Stimulated activated CD8-positive, alpha-beta memory T cell treated with anti-CD3 and anti-CD28 coated beads, Interleukin-12 subunit alpha, Interleukin-12 subunit beta, amount 100 ng/mL, for 4 hours (primary cell): ENCODE results near the gene BAZ2A.
A peak's percentile ranks its signal among the peaks of the same experiment; 100 is the strongest.
"Not testable (repeated sequence)": the region's sequence is repeated elsewhere in the genome, so short reads cannot be mapped to it uniquely, and the experiment has no call there.

Source experiments
- DNase-seq: peaks from one replicate; pipeline ENCODE4 v3.0.0-alpha.2; 2020; ENCODE audit warnings: low read depth

The BAZ2A gene

DNA sequence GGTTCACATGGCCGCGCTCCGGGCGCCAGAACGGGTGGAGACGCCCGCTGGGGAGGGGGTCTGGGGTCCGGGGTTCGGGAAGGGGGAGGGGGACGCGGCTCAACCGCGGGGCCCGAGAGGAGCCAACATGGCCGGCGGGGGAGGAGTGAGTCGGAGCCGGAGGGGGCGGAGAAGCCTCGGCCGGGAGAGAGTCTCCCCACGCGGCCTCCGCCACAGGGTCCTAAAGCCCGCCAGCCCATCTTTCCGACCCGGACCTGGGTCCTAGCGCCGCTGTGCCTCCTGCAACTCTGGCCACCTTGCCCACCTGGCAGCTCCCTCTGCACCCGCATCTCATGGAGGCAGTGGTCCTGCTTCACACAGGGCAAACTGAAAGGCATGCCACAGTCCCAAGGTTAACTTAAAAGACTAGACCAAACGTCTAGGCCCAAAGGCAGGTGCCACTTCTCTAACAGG, at the start of gene BAZ2A:
TSS of gene BAZ2A (minus strand) at position 147 of the 453 bp plus-strand sequence. CDS start 12,796 bp downstream, outside the sequence.
- DNase-seq, result peak; percentile 76

DNA sequence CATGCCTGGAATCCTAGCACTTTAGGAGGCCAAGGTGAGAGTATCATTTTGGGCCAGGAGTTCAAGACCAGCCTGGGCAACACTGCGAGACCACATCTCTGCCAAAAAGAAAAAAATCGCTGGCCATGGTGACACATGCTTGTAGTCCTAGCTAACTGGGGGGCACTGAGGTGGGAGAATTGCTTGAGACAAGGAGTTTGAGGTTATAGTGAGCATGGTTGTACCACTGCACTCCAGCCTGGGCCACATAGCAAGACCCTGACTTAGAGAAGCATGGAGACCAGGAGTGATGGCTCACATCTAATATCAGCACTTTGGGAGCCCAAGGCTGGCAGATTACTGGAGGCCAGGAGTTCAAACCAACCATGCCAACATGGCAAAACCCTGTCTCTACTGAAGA, 48.7 kb upstream of the BAZ2A start:
- DNase-seq, result no peak

DNA sequence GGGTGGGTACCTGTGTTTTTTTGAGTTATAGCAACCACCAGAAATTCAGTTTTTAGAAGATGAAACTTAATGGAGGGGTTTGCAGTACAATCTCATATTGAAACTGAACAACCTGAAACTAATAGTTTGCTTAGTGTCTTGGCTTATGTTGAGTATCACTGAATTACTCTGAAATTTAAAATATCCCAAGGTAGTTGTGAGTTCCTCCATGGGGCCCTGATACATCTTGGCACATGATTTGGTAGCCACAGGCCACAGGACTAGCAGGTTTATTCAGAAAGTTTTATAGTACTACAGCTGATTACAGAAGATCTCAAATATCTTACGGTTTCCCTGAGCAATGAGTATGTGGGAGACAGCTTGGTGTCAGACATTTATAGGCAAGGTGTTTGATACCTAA, 47.6 kb upstream of the BAZ2A start:
- DNase-seq, result no peak

DNA sequence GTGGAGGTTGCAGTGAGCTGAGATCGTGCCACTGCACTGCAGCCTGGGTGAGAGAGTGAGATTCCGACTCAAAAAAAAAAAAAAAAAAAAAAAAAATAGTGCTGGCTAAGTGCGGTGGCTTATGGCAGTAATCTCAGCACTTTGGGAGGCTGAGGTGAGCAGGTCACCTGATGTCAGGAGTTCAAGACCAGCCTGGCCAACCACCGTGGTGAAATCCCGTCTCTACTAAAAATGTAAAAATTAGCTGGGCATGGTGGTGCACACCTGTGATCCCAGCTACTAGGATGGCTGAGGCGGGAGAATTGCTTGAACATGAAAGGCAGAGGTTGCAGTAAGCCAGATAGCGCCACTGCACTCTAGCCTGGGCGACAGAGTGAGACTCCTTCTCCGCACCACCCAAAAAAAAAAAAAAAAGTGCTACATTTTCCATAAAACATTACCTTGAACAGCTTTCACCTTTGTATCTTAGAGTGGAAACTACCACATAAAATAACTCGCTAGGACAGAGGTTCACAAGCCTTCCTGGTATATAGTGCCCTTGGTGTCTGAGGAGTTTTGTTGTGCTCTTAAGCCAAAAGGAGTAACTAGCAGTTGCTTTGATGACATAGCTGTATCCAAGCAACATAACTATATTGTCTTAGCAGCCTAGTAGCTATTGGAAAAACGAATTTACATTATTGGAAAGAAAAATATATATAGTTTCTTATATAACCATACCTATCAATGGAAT, 46.9 kb upstream of the BAZ2A start:
- no peak for DNase-seq

DNA sequence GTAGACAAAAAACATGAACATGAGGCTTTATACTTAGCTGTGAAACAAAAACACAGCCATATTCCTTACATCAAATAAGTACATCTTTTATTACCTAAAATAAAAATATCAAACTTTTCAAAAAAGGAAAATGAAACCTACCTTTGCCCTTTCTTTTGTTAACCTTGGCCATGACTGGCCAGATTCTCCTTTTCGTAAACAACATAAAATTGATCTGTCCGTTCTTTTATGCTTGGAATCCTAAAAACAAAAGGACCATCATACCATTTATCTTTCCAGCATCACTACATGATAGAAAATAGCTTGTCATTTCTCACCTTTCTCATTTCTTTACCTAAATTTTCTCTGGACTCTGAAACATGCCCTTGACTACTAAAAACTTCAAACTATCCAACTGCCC, 41.5 kb upstream of the BAZ2A start:
- DNase-seq, result no peak

DNA sequence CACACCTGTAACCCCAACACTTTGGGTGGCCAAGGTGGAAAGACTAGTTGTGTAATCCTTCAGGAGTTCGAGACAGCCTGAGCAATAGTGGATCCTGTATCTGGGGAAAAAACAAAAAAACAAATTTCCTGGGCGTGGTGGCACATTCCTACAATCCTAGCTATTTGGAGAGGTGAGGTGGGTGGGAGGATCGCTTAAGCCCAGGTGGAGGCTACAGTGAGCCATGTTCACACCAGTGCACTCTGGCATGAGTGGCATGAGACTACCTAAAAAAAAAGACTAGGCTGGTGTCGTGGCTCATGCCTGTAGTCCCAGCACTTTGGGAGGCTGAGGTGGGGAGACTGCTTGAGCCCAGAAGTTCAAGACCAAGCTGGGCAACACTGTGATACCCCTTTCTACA, 40.7 kb upstream of the BAZ2A start:
- DNase-seq, result no peak

DNA sequence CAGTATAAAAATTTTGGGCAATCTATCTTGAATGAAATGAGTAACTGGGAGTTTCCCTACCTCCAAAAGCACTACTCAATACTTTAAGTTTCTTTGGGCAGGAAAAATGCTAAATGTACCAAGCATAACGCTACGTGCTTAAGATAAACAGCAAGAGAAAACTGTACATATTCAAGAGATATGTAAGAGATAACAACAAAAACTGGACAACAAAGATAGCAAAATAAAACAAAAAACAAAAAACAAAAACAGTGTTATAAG, 38.0 kb upstream of the BAZ2A start:
- DNase-seq, result no peak

DNA sequence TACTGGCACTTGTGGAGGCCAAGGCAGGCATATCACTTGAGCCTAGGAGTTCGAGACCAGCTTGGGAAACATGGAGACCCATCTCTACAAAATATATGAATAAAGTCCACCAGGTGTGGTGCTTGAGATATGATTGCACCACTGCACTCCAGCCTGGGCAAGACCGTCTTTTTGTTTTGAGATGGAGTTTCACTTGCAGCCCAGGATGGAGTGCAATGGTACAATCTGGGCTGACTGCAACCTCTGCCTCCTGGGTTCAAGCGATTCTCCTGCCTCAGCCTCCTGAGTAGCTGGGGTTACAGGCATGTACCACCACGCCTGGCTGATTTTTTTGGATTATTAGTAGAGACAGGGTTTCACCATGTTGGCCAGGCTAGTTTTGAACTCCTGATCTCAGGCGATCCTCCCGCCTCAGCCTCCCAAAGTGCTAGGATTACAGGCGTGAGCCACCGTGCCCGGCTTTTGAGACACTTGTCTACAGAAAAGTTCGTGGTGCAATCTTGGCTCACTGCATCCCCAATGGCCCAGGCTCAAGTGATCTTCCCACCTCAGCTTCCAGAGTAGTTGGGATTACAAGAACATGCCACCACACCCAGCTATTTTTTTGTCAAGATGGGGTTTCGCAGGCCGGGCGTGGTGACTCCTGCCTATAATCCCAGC, 32.0 kb upstream of the BAZ2A start:
- DNase-seq, result no peak

DNA sequence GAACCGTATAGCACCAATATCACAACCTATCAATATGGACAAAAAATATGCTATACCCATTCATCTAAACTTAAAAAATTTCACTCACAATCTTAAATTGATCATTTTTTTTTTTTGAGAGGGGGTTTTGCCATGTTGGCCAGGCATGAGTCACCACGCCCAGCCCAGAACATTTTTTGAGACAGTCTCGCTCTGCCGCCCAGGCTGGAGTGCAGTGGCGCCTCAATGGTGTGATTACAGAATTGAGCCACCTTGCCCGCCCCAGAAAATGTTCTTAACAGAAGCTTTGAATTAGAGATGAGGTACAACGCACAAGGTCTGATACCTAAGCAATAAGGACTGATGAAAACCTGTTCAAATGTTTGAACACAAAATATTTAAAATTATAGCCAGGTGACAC, 31.4 kb upstream of the BAZ2A start:
- DNase-seq, result no peak

DNA sequence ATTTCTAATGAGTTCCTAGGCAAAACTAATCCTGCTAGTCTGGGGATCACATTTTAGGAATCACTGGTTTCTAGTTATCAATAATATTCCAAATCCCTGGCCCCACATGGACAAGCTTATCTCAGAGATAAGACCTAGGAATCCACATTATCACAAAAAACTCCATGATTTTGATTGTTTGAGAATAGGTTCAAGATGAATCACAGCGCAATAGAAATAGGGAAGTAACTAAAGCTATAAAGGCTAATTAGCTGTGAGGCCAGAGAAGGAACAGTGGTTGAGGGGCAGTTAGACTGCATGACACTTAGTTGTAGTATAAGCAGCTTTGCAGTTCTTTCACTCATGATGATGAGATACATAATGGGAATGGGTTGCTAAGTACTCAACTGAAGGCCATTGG, 28.8 kb upstream of the BAZ2A start:
- no peak for DNase-seq

DNA sequence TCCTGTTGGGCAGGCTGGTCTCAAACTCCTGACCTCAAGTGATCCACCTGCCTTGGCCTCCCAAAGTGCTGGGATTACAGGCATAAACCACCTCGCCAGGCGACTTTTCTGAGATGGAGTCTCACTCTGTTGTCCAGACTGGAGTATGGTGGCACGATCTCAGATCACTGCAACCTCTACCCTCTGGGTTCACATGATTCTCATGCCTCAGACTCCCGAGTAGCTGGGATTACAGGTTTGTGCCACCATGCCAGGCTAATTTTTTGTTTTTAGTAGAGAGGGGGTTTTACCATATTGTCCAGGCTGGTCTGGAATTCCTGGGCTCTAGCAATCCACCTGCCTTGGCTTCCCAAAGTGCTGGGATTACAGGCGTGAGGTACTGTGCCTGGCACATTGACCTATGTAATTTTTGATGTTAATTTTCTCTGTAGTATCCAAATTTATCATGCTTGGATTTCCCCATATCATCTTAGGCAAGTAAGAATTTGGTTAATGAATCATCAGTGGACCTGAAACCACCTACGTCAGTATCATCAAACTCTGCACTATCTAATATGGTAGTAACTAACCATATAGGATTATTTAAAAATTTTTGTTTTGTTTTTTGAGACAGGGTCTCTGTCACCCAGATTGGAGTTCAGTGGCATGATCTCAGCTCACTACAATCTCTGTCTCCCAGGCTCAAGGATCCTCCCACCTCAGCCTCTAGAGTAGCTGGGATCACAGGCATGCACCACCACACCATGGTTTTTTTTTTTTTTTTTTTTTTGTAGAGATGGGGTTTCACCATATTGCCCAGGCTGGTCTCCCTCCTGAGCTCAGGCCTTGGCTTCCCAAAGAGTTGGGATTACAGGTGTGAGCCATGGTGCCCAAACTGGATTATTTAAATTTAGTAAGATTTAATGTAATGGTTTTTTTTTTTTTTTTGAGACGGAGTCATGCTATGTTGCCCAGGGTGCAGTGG, 27.6 kb upstream of the BAZ2A start:
- DNase-seq, result no peak

DNA sequence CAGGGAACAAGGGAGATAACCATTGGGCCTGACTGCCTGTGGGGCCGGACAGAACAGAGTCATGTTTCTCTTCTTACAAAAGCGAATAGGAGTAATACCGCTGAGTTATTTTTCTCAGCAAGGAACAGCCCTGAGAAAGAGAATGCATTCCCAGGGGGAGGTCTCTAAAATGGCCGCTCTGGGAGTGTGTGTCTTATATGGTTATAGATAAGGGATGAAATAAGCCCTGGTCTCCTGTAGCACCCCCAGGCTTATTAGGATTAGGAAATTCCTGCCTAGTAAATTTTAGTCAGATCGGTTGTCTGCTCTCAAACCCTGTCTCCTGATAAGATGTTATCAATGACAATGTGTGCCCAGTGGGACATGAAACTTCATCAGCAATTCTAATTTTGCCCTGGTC, 23.7 kb upstream of the BAZ2A start:
- not testable (repeated sequence) for DNase-seq

DNA sequence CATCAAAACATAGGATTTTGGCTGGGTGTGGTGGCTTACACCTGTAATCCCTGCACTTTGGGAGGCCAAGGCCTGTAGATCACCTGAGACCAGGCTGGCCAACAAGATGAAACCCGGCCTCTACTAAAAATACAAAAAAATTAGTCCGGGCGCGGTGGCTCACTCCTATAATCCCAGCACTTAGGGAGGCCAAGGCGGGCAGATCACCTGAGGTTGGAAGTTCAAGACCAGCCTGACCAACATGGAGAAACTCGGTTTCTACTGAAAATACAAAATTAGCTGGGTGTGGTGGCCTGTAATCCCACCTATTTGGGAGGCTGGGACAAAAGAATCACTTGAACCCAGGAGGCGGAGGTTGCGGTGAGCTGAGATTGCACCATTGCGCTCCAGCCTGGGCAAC, 17.9 kb upstream of the BAZ2A start:
- DNase-seq, result not testable (repeated sequence)

DNA sequence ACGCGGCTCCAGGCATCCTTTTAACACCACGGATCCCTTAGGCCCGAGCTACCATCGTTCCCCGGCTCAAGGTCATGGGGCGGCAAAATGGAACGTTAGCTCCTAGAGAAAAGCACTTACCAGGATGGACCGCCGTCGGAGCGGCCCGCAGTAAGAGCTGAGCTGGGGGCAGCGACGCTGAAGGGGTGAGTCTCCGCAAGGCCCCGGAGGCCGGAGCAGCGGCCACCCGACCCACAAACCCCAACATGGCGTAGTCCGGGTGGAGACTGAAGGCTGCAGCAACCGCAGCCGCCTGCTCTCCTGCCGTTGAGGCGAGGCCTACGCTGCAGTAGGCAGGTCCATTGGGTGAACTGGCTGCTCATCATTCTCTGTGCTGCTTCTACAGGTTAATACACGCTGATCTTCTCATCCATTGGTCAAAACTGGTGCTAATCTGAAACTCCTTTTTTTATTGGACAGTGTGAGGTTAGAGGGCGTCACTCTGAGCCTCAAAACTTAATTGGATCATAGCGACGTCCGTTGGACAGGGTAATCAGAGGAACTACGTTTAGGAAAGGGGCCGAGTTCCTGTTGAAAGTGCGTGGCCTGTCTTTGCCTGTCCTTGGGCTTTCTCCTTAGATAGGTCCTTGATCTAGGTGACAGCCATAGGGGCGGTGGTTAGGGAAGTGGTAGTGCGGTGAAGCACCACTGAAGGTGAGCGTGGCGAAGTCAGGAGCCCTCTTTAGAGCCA, 15.8 kb upstream of the BAZ2A start, which contains the start of gene ATP5F1B:
TSS of gene ATP5F1B (minus strand) at position 268 of the 730 bp plus-strand sequence. CDS start at position 247, 21 bp downstream.
- DNase-seq, result peak; percentile 80

DNA sequence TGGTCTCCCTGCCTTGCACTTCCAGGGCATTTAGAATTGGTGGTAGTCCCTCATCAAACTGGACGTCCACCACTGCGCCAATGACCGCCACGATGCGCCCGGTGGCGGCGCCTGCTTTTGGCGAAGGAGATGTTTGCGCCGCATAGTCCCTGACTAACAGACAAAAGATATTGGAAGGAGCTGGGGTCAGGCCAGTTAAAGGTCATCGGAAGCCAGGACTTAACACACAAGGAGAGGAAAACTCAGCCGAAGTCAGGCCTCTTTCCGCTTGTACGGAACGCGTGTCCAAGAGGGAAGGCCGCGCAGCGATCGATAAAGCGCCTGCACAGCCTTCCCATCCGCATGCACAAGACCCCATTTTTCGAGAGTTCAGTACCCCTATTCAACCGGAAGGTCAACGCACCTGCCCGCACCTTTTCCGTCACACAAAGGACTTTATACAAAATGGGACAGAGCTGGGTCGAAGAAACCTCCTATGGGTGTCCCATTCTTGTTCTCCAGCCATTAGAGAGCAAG, 15.1 kb upstream of the BAZ2A start:
- DNase-seq, result no peak

DNA sequence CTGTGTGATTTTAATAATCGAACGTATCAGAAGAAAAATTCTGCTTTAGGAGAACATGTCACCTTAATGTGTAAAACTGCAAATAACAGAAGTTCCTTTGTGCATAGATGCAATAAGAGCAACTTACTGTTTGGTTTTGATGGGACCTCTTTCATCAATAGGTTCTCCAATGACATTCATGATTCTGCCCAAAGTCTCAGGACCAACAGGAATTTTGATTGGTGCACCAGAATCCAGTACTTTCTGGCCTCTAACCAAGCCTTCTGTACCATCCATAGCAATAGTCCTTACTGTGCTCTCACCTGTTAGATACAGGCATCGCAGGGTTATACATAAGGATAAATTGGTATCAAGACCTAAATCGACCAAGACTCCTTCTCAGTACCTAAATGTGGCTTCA, 14.5 kb upstream of the BAZ2A start:
- DNase-seq, result no peak

DNA sequence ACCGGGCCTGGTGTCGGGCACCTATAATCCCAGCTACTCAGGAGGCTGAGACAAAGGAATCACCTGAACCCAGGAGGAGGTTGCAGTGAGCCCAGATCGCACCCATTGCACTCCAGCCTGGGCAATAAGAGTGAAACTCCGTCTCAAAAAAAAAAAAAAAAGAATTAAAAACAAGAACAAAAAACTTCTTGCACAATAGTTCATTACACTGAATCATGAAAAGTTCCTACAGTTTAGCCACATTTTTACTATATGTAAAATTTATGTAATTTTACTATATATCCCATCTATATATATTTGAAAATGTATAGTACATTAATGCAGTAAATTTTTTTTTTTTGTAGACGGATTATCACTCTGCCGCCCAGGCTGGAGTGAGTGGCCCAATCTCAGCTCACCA, 11.1 kb upstream of the BAZ2A start:
- no peak for DNase-seq

DNA sequence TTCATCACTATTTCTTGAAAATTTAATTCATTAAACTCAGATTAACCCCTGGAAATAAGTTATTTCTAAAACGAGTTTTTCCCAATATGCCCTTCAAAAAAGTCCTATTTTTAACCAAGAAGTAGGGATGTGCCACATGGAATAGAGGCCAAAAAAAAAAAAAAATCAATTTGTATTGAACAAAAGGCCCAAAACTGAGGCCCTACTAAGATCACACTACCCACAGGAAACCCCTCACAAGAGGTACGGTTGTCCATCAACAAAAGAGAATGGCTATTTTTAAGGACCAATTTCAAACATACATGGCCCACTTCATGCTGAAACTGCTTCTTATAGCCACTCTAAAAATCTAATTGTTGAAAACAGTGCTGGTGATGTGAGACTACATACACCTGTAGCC, 7.5 kb upstream of the BAZ2A start:
- DNase-seq, result no peak

DNA sequence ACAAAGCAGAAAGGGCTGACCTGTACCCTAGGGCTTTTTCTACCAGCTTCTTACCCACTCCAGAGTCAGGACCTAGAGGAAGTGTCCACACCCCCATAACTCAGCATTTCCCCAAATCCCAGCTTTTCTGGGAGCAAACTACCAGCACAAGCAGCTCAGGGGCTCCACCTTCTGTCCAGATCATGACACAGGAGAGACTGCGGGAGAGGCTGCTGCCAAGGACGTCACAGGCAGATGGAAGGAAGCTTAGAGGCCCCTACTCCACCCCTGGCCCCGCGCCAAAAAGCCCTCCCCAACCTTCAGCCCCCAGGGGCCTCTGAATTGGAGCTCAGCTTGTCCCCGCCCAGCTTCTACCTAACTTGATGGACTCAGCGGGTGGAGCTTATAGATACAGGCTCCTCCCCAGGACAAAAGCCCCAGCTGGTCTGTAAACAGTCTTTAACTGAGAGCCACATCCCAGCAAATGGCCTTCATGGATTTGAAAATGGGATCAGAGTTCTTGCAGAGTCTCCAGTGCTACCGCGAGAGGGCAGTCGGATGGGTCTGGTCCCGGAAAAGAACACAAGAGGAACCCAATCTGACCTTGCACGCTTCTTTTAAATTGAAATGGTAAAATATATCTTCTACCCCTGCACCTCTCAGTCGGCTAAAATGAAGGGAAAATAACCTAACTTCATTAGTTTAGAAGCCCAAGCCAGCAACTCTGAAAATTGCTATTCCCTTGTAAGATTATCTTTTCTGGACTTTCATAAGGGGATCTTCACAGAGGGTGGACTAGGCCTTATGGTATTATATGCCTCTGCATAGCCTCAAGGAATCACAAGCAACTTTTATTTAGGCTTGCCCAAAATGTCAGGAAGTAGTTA, 6.8 kb upstream of the BAZ2A start:
- peak; percentile 72 for DNase-seq

DNA sequence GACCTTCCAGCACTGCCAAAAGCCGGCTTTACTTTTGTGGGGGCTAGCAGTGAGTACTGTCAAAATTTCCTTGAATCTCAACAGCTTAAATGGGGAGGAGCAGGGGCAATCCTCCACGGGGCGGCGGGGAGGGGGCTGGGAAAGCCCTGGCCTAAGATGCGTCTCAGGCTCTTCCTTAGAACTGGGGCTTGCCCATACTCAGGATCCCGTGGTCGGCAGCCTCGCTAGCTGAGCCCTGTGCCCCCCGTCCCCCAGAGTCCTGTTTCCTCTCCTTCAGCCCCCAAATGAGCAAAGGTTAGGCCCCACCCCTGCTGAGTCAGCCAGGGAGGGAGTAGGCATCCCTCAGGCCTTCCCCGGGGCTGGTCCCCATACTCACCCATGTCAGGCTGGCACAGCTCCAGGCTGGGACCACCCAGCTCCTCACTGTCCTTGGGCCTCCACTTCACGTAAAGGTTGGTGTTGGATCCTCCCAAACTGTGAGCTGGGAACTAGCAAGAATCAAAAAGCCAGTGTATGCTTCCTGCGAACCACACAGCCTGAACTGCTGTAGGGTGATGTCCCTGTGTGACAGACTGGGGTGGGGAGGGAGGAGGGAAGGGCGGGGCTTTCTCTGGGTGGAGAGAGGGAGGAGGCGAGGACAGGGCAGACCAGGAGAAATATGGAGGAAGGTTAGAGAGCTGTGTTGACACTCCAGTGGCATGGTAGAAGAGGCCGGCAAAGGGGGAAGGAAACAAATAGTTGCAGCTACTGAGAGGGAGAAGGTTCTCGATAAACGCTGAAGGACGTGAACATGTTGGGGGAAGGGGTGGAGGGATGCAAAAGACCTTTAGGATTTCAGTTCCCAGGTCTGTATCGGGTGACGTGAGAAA, 5.9 kb upstream of the BAZ2A start:
- peak; percentile 67 for DNase-seq
